Retinal pigment epithelial cell (primary cell): ENCODE results near the gene COL12A1.

Experiments used
- DNase-seq: peaks from one replicate; pipeline ENCODE4 v3.0.0-alpha.2; 2010; ENCODE audit warnings: low read depth
- H3K4me3 ChIP-seq: 2 replicates; pipeline ENCODE4 v1.5.1; 2011; ENCODE audit warnings: mild to moderate bottlenecking, low read length, control low read depth, moderate library complexity
- CTCF ChIP-seq: conservative IDR thresholded peaks from 2 replicates; pipeline ENCODE4 v1.5.1; 2011; ENCODE audit warnings: low read depth, low read length, control low read depth, inconsistent platforms

COL12A1 gene

GRCh38 chr6:75116946-75117345, 88.9 kb downstream of the COL12A1 start:
- H3K4me3 ChIP-seq: no peak overlapping the region
- no peak for DNase-seq
- TF ChIP-seq CTCF: no peak

- peak; percentile 29 for DNase-seq
- H3K4me3 ChIP-seq: no peak overlapping the region
- TF ChIP-seq CTCF: no peak
Observed at GRCh38 chr6:75115481-75115880, 90.4 kb downstream of the COL12A1 start.

- DNase-seq: no peak
- no peak for TF ChIP-seq CTCF
- H3K4me3 ChIP-seq: no peak overlapping the region
Observed at GRCh38 chr6:75114806-75115205, 91.0 kb downstream of the COL12A1 start.

- no peak for TF ChIP-seq CTCF
- no peak for DNase-seq
Observed at GRCh38 chr6:75114195-75114594, 91.7 kb downstream of the COL12A1 start.

GRCh38 chr6:75113446-75113845, 92.4 kb downstream of the COL12A1 start:
- H3K4me3 ChIP-seq: no peak overlapping the region
- DNase-seq: no peak
- TF ChIP-seq CTCF: no peak

More at GRCh38 chr6:75114195-75114594, 91.7 kb downstream of the COL12A1 start:
- H3K4me3 ChIP-seq: no peak overlapping the region

- no peak for TF ChIP-seq CTCF
- no peak for DNase-seq
Observed at GRCh38 chr6:75109765-75110164, 96.1 kb downstream of the COL12A1 start.

GRCh38 chr6:75109022-75109421, 96.8 kb downstream of the COL12A1 start:
- no peak for TF ChIP-seq CTCF
- no peak for DNase-seq
- no peak overlapping the region for H3K4me3 ChIP-seq

More at GRCh38 chr6:75109765-75110164, 96.1 kb downstream of the COL12A1 start:
- no peak overlapping the region for H3K4me3 ChIP-seq
